Caco-2 (cell line): ENCODE data around the gene CAPZB. TPM values are rescaled to one million over a fixed set of nuclear protein-coding genes. Genes with fewer than 3 reads are reported as not detected.

Experiments
- BruUV-seq: library from RNA; stranded (reverse); fragments of 400-500 nt; replicated peaks from 2 replicates; lab custom pipeline; 2021; lab: Mats Ljungman, UMichigan
- CTCF ChIA-PET: fragments of 300-600 bp; sonication (Branson Sonifier 250); formaldehyde crosslinking; loops from one replicate; lab custom pipeline; 2022; ENCODE audit warnings: antibody characterized with exemption; lab: Charles Lee
- POLR2A ChIA-PET: fragments of 300-600 bp; sonication (Branson Sonifier 250); formaldehyde crosslinking; loops from one replicate; lab custom pipeline; 2022; ENCODE audit warnings: antibody characterized with exemption; lab: Charles Lee
- DNase-seq, 2 experiments: peaks; one replicate each; pipeline versions ENCODE4 v3.0.0 to v3.0.0-alpha.2; 2020 to 2022
- H3K27me3 ChIP-seq: replicated peaks from 2 replicates; pipeline ENCODE4 v1.6.0; 2011; ENCODE audit warnings: low read length; ENCODE audit not compliant: control insufficient read depth, insufficient read depth
- H3K36me3 ChIP-seq: 2 replicates; pipeline ENCODE4 v1.5.1; 2011; ENCODE audit warnings: low read length; ENCODE audit not compliant: control insufficient read depth, insufficient read depth
- H3K4me1 ChIP-seq: fragments of 250-450 bp; sonication (Bioruptor Pico); 2 replicates; pipeline ENCODE4 v1.5.1; 2020; ENCODE audit warnings: mild to moderate bottlenecking
- H3K4me3 ChIP-seq: 2 replicates; pipeline ENCODE4 v1.5.1; 2011; ENCODE audit warnings: low read depth, mild to moderate bottlenecking, control low read depth, low read length
- H3K9me3 ChIP-seq: fragments of 250-450 bp; sonication (Bioruptor Pico); 2 replicates; pipeline ENCODE4 v1.5.1; 2020; ENCODE audit warnings: mild to moderate bottlenecking, moderate library complexity
- H3K27ac Mint-ChIP-seq: one replicate; pipeline ENCODE4 v1.8.0; 2022; ENCODE audit warnings: mixed read lengths; ENCODE audit not compliant: unreplicated experiment
- H3K27me3 Mint-ChIP-seq: one replicate; pipeline ENCODE4 v1.8.0; 2022; ENCODE audit warnings: mixed read lengths; ENCODE audit not compliant: insufficient read depth, unreplicated experiment
- H3K36me3 Mint-ChIP-seq: one replicate; pipeline ENCODE4 v1.8.0; 2022; ENCODE audit warnings: mild to moderate bottlenecking, mixed read lengths; ENCODE audit not compliant: insufficient read depth, unreplicated experiment
- H3K4me1 Mint-ChIP-seq: one replicate; pipeline ENCODE4 v1.8.0; 2022; ENCODE audit warnings: low read depth, mixed read lengths; ENCODE audit not compliant: unreplicated experiment
- H3K4me3 Mint-ChIP-seq: one replicate; pipeline ENCODE4 v1.8.0; 2022; ENCODE audit warnings: mild to moderate bottlenecking, moderate library complexity, mixed read lengths; ENCODE audit not compliant: unreplicated experiment
- H3K9me3 Mint-ChIP-seq: one replicate; pipeline ENCODE4 v1.8.0; 2022; ENCODE audit warnings: mixed read lengths; ENCODE audit not compliant: unreplicated experiment
- CTCF ChIP-seq, 2 experiments: fragments of 200-600 bp in 1 of 2; IDR thresholded peaks; 1 replicate in 1 of 2; 2 replicates in 1 of 2; pipeline versions ENCODE4 v1.5.1 to v1.8.0; 2011 to 2022; ENCODE audit warnings: antibody characterized with exemption in 1 of 2, control low read depth in 1 of 2, inconsistent platforms in 1 of 2, low read depth in 1 of 2, low read length in 1 of 2, mild to moderate bottlenecking in 1 of 2, moderate library complexity in 1 of 2; ENCODE audit not compliant: insufficient read depth in 1 of 2, severe bottlenecking in 1 of 2, unreplicated experiment in 1 of 2
- intact Hi-C: fragments of 100-400 bp; cut with micrococcal nuclease; formaldehyde crosslinking; loops from one replicate; pipeline ENCODE4 v1.10.0; 2022; ENCODE audit not compliant: unreplicated experiment
- total RNA-seq: library from RNA; stranded (reverse); gene quantifications from 2 replicates; pipeline ENCODE4 v1.2.3, GENCODE V29; 2022

CAPZB gene
- total RNA-seq, 1 experiment from 2014 or later = 205 TPM

- H3K4me3 Mint-ChIP-seq = no peak overlapping the region
- no peaks in the 10 kb centered on the region for H3K4me1 ChIP-seq
- H3K27me3 ChIP-seq = no peaks in the 10 kb centered on the region
- H3K36me3 ChIP-seq = no peaks in the 10 kb centered on the region; the same call in 1 of the 2 replicates
- CTCF ChIA-PET = no interaction called here
- no peaks in the 10 kb centered on the region for H3K4me1 Mint-ChIP-seq
- H3K27me3 Mint-ChIP-seq = no peaks in the 10 kb centered on the region
- H3K4me3 ChIP-seq = no peak overlapping the region
- no peaks in the 10 kb centered on the region for H3K9me3 Mint-ChIP-seq
- no peaks in the 10 kb centered on the region for H3K9me3 ChIP-seq
- no peak overlapping the region for H3K27ac Mint-ChIP-seq
- no peak for TF ChIP-seq CTCF (IDR thresholded peaks at IDR 0.05; ENCODE audit: insufficient read depth in 1 of 2, low read depth in 1 of 2, low read length in 1 of 2, severe bottlenecking in 1 of 2, unreplicated experiment in 1 of 2)
- intact Hi-C loops = no loop called here
- no peak for DNase-seq
- BruUV-seq = no TSS peak
- POLR2A ChIA-PET = interaction anchor here (0.9 kb wide), 1 partner anchor 11 kb away, joined by 3 read pairs; no protein-coding TSS in a partner anchor
- peaks cover 11% of the 10 kb centered on the region for H3K36me3 Mint-ChIP-seq
Measured at GRCh38 chr1:19321071-19321470, 164.3 kb downstream of the CAPZB start.

- DNase-seq = no peak
- no peak overlapping the region for H3K4me3 Mint-ChIP-seq
- H3K27me3 Mint-ChIP-seq = no peaks in the 10 kb centered on the region
- no peaks in the 10 kb centered on the region for H3K9me3 Mint-ChIP-seq
- BruUV-seq = no TSS peak
- Histone ChIP-seq H3K9me3 (no peaks in the 10 kb centered on the region), H3K36me3 (peaks cover 1% of the 10 kb centered on the region), H3K27me3 (no peaks in the 10 kb centered on the region), H3K4me3 (no peak overlapping the region), H3K4me1 (no peaks in the 10 kb centered on the region)
- TF ChIP-seq CTCF (IDR thresholded peaks at IDR 0.05; ENCODE audit: insufficient read depth in 1 of 2, low read depth in 1 of 2, low read length in 1 of 2, severe bottlenecking in 1 of 2, unreplicated experiment in 1 of 2) = no peak
- peaks cover 11% of the 10 kb centered on the region for H3K36me3 Mint-ChIP-seq
- no peak overlapping the region for H3K27ac Mint-ChIP-seq
- intact Hi-C loops = loop anchor here (10.0 kb wide), 1 partner anchor 64 kb away; the partner anchor contains the start of genes EMC1 and MRTO4
- ChIA-PET POLR2A (no interaction called here), CTCF (no interaction called here)
- no peaks in the 10 kb centered on the region for H3K4me1 Mint-ChIP-seq
Measured at GRCh38 chr1:19319196-19319595, 166.1 kb downstream of the CAPZB start.

- no peak overlapping the region for H3K27ac Mint-ChIP-seq
- TF ChIP-seq CTCF (IDR thresholded peaks at IDR 0.05; ENCODE audit: insufficient read depth in 1 of 2, low read depth in 1 of 2, low read length in 1 of 2, severe bottlenecking in 1 of 2, unreplicated experiment in 1 of 2) = peak in 1 of 2 experiments; percentile 1
Measured at GRCh38 chr1:19317126-19317910, 168.0 kb downstream of the CAPZB start.

More at GRCh38 chr1:19317126-19317910, 168.0 kb downstream of the CAPZB start:
- H3K27me3 ChIP-seq = no peaks in the 10 kb centered on the region
- no peak for DNase-seq
- no peaks in the 10 kb centered on the region for H3K4me1 ChIP-seq
- H3K36me3 Mint-ChIP-seq = peaks cover 8% of the 10 kb centered on the region
- peaks cover 1% of the 10 kb centered on the region for H3K36me3 ChIP-seq
- ChIA-PET CTCF (no interaction called here), POLR2A (no interaction called here)
- H3K4me1 Mint-ChIP-seq = peaks cover 7% of the 10 kb centered on the region
- intact Hi-C loops = loop anchor here (10.0 kb wide), 1 partner anchor 63 kb away; the partner anchor contains the start of genes EMC1 and MRTO4
- H3K9me3 Mint-ChIP-seq = no peaks in the 10 kb centered on the region
- no peaks in the 10 kb centered on the region for H3K9me3 ChIP-seq
- H3K4me3 ChIP-seq = no peak overlapping the region
- BruUV-seq = no TSS peak
- H3K4me3 Mint-ChIP-seq = no peak overlapping the region
- H3K27me3 Mint-ChIP-seq = no peaks in the 10 kb centered on the region
